Suprapubic skin (tissue), 4 donors: ENCODE measurements around the gene GGN. TPM values are rescaled to one million over a fixed set of nuclear protein-coding genes. Genes with fewer than 3 reads are reported as not detected.

Source experiments
- DNase-seq, 2 donors: peaks; one replicate each; pipeline ENCODE4 v3.0.0-alpha.2; 2019; ENCODE audit warnings: low spot score in 2 of 2
- H3K27ac ChIP-seq: fragments of 200-600 bp; sonication (generic); one replicate; pipeline ENCODE4 v1.5.1; 2019
- H3K27me3 ChIP-seq: fragments of 200-600 bp; sonication (generic); one replicate; pipeline ENCODE4 v1.5.1; 2019
- H3K36me3 ChIP-seq: fragments of 200-600 bp; sonication (generic); one replicate; pipeline ENCODE4 v1.5.1; 2019
- H3K4me1 ChIP-seq: fragments of 200-600 bp; sonication (generic); one replicate; pipeline ENCODE4 v1.5.1; 2019
- H3K4me3 ChIP-seq: fragments of 200-600 bp; sonication (generic); one replicate; pipeline ENCODE4 v1.5.1; 2019; ENCODE audit warnings: mild to moderate bottlenecking
- H3K9me3 ChIP-seq: fragments of 200-600 bp; sonication (generic); one replicate; pipeline ENCODE4 v1.5.1; 2019
- CTCF ChIP-seq, 2 donors: fragments of 200-600 bp in 1 of 2; fragments of 450-650 bp in 1 of 2; sonication (generic) in 1 of 2; IDR thresholded peaks; one replicate each; pipeline ENCODE4 v1.5.1; 2016 to 2019; ENCODE audit warnings: antibody characterized with exemption in 2 of 2, mild to moderate bottlenecking in 1 of 2, moderate library complexity in 1 of 2
- EP300 ChIP-seq: sonication (generic); formaldehyde crosslinking; IDR thresholded peaks from one replicate; pipeline ENCODE4 v1.6.1; 2017; ENCODE audit warnings: antibody characterized with exemption
- POLR2A ChIP-seq, 2 donors: fragments of 450-650 bp; IDR thresholded peaks; one replicate each; pipeline ENCODE4 v1.6.1; 2017; ENCODE audit warnings: antibody characterized with exemption in 2 of 2, mild to moderate bottlenecking in 2 of 2, moderate library complexity in 2 of 2
- POLR2AphosphoS5 ChIP-seq, 3 donors: sonication (generic); formaldehyde crosslinking; IDR thresholded peaks; one replicate each; pipeline ENCODE4 v1.6.1; 2017; ENCODE audit warnings: antibody characterized with exemption in 3 of 3
- WGBS: methylation state at CpG from one replicate; pipeline ENCODE4 v1.1.5; 2018; 5-methylcytosine and 5-hydroxymethylcytosine counted together
- total RNA-seq, 4 donors: library from RNA; depleted of rRNA; stranded (reverse); fragments of >200 nt; gene quantifications; one replicate each; pipeline ENCODE4 v1.1.0, GENCODE V29; 2016

GGN gene
- total RNA-seq, 4 donors from 2014 or later, result 0.26 to 0.68 (median 0.60) TPM; not detected in 1

- DNase-seq, result no peak
- TF ChIP-seq POLR2A (IDR thresholded peaks at IDR 0.05) (no peak), POLR2AphosphoS5 (IDR thresholded peaks at IDR 0.05) (peak in 1 of 3 donors; percentile 21)
- Histone ChIP-seq H3K4me3 (peak overlapping the region; percentile 85), H3K27ac (peak overlapping the region; percentile 86), H3K36me3 (peaks cover 26% of the 10 kb centered on the region), H3K27me3 (peaks cover 17% of the 10 kb centered on the region), H3K4me1 (peaks cover 18% of the 10 kb centered on the region), H3K9me3 (no peaks in the 10 kb centered on the region)
- 4% methylated on average over 15 of the region's 18 CpGs for WGBS
Observed at GRCh38 chr19:38402623-38402966, 14.8 kb upstream of the GGN start.

GRCh38 chr19:38401148-38401547, 13.3 kb upstream of the GGN start:
- no peaks in the 10 kb centered on the region for H3K9me3 ChIP-seq
- TF ChIP-seq POLR2A (IDR thresholded peaks at IDR 0.05) (no peak), EP300 (no peak)
- H3K27me3 ChIP-seq, result peaks cover 24% of the 10 kb centered on the region
- peaks cover 14% of the 10 kb centered on the region for H3K36me3 ChIP-seq
- H3K4me1 ChIP-seq, result peaks cover 21% of the 10 kb centered on the region
- no peak overlapping the region for H3K27ac ChIP-seq
- DNase-seq, result no peak
- 55% methylated on average over 3 of the region's 3 CpGs for WGBS
- H3K4me3 ChIP-seq, result no peak overlapping the region

GRCh38 chr19:38400361-38400760, 12.5 kb upstream of the GGN start:
- TF ChIP-seq POLR2AphosphoS5 (IDR thresholded peaks at IDR 0.05) (no peak), CTCF (IDR thresholded peaks at IDR 0.05) (no peak), POLR2A (IDR thresholded peaks at IDR 0.05) (no peak), EP300 (no peak)
- H3K36me3 ChIP-seq, result peaks cover 6% of the 10 kb centered on the region
- H3K9me3 ChIP-seq, result no peaks in the 10 kb centered on the region
- 75% methylated on average over 5 of the region's 5 CpGs for WGBS
- H3K4me3 ChIP-seq, result no peak overlapping the region
- no peak for DNase-seq
- H3K4me1 ChIP-seq, result peaks cover 29% of the 10 kb centered on the region
- no peak overlapping the region for H3K27ac ChIP-seq
- peaks cover 32% of the 10 kb centered on the region for H3K27me3 ChIP-seq

GRCh38 chr19:38399537-38399936, 11.7 kb upstream of the GGN start:
- H3K4me1 ChIP-seq, result peaks cover 37% of the 10 kb centered on the region
- WGBS, result 56% methylated on average over 1 of the region's 1 CpG
- no peak overlapping the region for H3K4me3 ChIP-seq
- DNase-seq, result no peak
- H3K36me3 ChIP-seq, result no peaks in the 10 kb centered on the region
- H3K27me3 ChIP-seq, result peaks cover 36% of the 10 kb centered on the region
- no peaks in the 10 kb centered on the region for H3K9me3 ChIP-seq
- TF ChIP-seq POLR2AphosphoS5 (IDR thresholded peaks at IDR 0.05), result no peak
- TF ChIP-seq EP300, result no peak
- no peak for TF ChIP-seq POLR2A (IDR thresholded peaks at IDR 0.05)
- TF ChIP-seq CTCF (IDR thresholded peaks at IDR 0.05), result no peak
- H3K27ac ChIP-seq, result no peak overlapping the region

GRCh38 chr19:38399081-38399480, 11.2 kb upstream of the GGN start:
- no peak for DNase-seq
- WGBS, result no CpG with 5 or more reads among the region's 9 CpGs
- H3K27ac ChIP-seq, result no peak overlapping the region
- H3K27me3 ChIP-seq, result peaks cover 41% of the 10 kb centered on the region
- H3K4me1 ChIP-seq, result peaks cover 35% of the 10 kb centered on the region
- no peaks in the 10 kb centered on the region for H3K36me3 ChIP-seq
- no peaks in the 10 kb centered on the region for H3K9me3 ChIP-seq
- TF ChIP-seq EP300 (no peak), POLR2AphosphoS5 (IDR thresholded peaks at IDR 0.05) (no peak), POLR2A (IDR thresholded peaks at IDR 0.05) (no peak), CTCF (IDR thresholded peaks at IDR 0.05) (no peak)
- H3K4me3 ChIP-seq, result no peak overlapping the region

- Histone ChIP-seq H3K4me1 (peaks cover 22% of the 10 kb centered on the region), H3K27ac (peak overlapping the region; percentile 65)
- no peak for DNase-seq
Observed at GRCh38 chr19:38395381-38396114, 7.7 kb upstream of the GGN start.

More at GRCh38 chr19:38395381-38396114, 7.7 kb upstream of the GGN start:
- Histone ChIP-seq H3K36me3 (no peaks in the 10 kb centered on the region), H3K27me3 (peaks cover 44% of the 10 kb centered on the region), H3K9me3 (no peaks in the 10 kb centered on the region), H3K4me3 (peak overlapping the region; percentile 51)
- TF ChIP-seq EP300 (no peak), POLR2AphosphoS5 (IDR thresholded peaks at IDR 0.05) (no peak), CTCF (IDR thresholded peaks at IDR 0.05) (no peak), POLR2A (IDR thresholded peaks at IDR 0.05) (no peak)
- 27% methylated on average over 4 of the region's 86 CpGs for WGBS
